ENCODE measurements around the gene SYNM.

SYNM gene

GRCh38 chr15:99137111-99137546 lies 32.2 kb downstream of the SYNM start:
- no peaks in the 10 kb centered on the region for H3K9me3 ChIP-seq
- no peak overlapping the region for H3K4me3 ChIP-seq (ENCODE audit: low read depth in 1 of 2, low read length in 1 of 2)
- TF ChIP-seq CTCF (IDR thresholded peaks at IDR 0.05) = no peak
- no peak overlapping the region for H3K27ac ChIP-seq
- no peaks in the 10 kb centered on the region for H3K36me3 ChIP-seq
- no peaks in the 10 kb centered on the region for H3K4me1 ChIP-seq (ENCODE audit: control insufficient read depth in 1 of 2, insufficient read depth in 1 of 2, low read depth in 1 of 2, low read length in 1 of 2)
- no peaks in the 10 kb centered on the region for H3K27me3 ChIP-seq

DNA sequence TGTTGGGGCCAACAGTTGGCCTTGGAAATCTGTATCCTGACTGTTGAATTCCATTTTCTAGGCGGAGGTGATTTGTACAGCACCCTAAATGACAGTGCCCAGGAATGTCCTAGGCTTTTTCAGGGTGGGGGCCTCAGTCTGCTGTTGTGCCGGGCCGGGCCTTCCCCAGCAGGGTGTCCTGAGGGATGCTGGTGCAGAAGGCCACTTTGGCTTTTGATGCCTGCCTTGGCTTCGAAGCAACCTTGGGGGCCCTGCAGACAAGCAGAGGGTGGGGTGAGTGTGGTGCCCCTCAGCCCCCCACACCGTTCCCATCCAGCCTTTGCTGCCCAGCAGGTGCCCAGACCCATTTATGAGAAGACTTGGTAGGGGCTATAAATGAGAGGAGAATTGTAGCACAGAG lies 33.0 kb downstream of the SYNM start:
- Histone ChIP-seq H3K27me3 (no peaks in the 10 kb centered on the region), H3K4me1 (ENCODE audit: control insufficient read depth in 1 of 2, insufficient read depth in 1 of 2, low read depth in 1 of 2, low read length in 1 of 2) (no peaks in the 10 kb centered on the region), H3K27ac (no peak overlapping the region), H3K36me3 (no peaks in the 10 kb centered on the region), H3K4me3 (ENCODE audit: low read depth in 1 of 2, low read length in 1 of 2) (no peak overlapping the region), H3K9me3 (no peaks in the 10 kb centered on the region)
- TF ChIP-seq CTCF (IDR thresholded peaks at IDR 0.05) = no peak

GRCh38 chr15:99138491-99138982 lies 33.7 kb downstream of the SYNM start:
- no peaks in the 10 kb centered on the region for H3K36me3 ChIP-seq
- no peaks in the 10 kb centered on the region for H3K9me3 ChIP-seq
- TF ChIP-seq CTCF (IDR thresholded peaks at IDR 0.05) = no peak
- H3K4me3 ChIP-seq (ENCODE audit: low read depth in 1 of 2, low read length in 1 of 2) = no peak overlapping the region
- H3K4me1 ChIP-seq (ENCODE audit: control insufficient read depth in 1 of 2, insufficient read depth in 1 of 2, low read depth in 1 of 2, low read length in 1 of 2) = no peaks in the 10 kb centered on the region
- H3K27me3 ChIP-seq = no peaks in the 10 kb centered on the region
- no peak overlapping the region for H3K27ac ChIP-seq

DNA sequence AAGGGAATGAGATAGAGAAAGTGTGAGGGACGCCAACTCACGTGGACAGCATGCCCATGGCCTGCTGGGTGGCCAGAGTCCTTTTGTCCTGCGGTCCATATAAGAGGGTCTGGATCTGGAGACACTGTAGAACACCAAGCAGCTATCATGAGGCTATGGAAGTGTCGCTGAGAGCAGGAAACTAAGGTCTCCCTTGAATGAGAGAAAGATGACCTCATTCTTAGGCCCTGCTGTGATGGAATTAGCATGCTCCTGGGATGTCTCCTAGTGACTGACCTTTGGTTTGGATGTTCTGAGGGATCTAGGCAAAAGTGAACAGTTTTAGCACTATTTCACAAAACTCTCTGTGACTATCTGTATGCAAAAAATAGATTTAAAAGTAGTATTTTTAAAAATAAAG lies 34.4 kb downstream of the SYNM start:
- Histone ChIP-seq H3K9me3 (no peaks in the 10 kb centered on the region), H3K4me3 (ENCODE audit: low read depth in 1 of 2, low read length in 1 of 2) (no peak overlapping the region), H3K4me1 (ENCODE audit: control insufficient read depth in 1 of 2, insufficient read depth in 1 of 2, low read depth in 1 of 2, low read length in 1 of 2) (no peaks in the 10 kb centered on the region), H3K27ac (no peak overlapping the region), H3K36me3 (no peaks in the 10 kb centered on the region), H3K27me3 (no peaks in the 10 kb centered on the region)
- no peak for TF ChIP-seq CTCF (IDR thresholded peaks at IDR 0.05)

- H3K27me3 ChIP-seq = no peaks in the 10 kb centered on the region
- H3K36me3 ChIP-seq = no peaks in the 10 kb centered on the region
- H3K4me1 ChIP-seq (ENCODE audit: control insufficient read depth in 1 of 2, insufficient read depth in 1 of 2, low read depth in 1 of 2, low read length in 1 of 2) = no peaks in the 10 kb centered on the region
- no peak for TF ChIP-seq CTCF (IDR thresholded peaks at IDR 0.05)
- H3K27ac ChIP-seq = no peak overlapping the region
- no peak overlapping the region for H3K4me3 ChIP-seq (ENCODE audit: low read depth in 1 of 2, low read length in 1 of 2)
- no peaks in the 10 kb centered on the region for H3K9me3 ChIP-seq
Observed at GRCh38 chr15:99140590-99140989, 35.7 kb downstream of the SYNM start.

GRCh38 chr15:99141943-99142342 lies 37.1 kb downstream of the SYNM start:
- no peaks in the 10 kb centered on the region for H3K4me1 ChIP-seq (ENCODE audit: control insufficient read depth in 1 of 2, insufficient read depth in 1 of 2, low read depth in 1 of 2, low read length in 1 of 2)
- no peak overlapping the region for H3K4me3 ChIP-seq (ENCODE audit: low read depth in 1 of 2, low read length in 1 of 2)
- H3K27ac ChIP-seq = no peak overlapping the region
- no peaks in the 10 kb centered on the region for H3K36me3 ChIP-seq
- H3K27me3 ChIP-seq = no peaks in the 10 kb centered on the region
- H3K9me3 ChIP-seq = no peaks in the 10 kb centered on the region
- TF ChIP-seq CTCF (IDR thresholded peaks at IDR 0.05) = no peak
